ENCODE data around the gene TLR7.

TLR7 gene

DNA sequence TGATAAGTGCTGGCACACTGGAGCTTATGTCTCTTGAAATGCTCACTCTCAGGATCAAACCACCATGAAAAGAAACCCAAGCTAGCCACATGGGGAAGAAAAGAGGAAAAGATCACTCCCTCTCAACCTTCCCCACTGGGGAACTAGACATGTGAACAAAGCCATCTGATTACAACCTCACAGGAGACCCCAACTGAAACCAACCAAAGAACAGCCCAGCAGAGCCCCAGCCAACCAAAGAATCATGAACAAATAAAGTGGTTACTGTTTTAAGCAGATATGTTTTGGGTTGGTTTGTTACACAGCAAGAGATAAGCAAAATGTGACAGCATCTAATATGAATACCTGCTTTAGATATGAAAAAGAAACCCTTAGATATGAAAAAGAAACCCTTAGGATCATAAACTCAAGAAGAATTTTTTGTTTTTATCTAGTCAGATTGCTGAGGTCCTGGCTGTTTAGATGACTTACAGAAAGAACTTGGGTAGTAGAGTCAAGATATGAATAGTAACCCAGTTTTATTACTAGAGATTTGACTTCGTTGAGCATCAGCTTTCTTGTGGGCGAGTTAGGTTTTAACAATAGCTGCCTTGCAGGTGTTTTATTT, 23.7 kb upstream of the TLR7 start:
- H3K27me3 ChIP-seq, result no peaks in the 10 kb centered on the region
- no peak for DNase-seq
- TF ChIP-seq, protein P1, sequence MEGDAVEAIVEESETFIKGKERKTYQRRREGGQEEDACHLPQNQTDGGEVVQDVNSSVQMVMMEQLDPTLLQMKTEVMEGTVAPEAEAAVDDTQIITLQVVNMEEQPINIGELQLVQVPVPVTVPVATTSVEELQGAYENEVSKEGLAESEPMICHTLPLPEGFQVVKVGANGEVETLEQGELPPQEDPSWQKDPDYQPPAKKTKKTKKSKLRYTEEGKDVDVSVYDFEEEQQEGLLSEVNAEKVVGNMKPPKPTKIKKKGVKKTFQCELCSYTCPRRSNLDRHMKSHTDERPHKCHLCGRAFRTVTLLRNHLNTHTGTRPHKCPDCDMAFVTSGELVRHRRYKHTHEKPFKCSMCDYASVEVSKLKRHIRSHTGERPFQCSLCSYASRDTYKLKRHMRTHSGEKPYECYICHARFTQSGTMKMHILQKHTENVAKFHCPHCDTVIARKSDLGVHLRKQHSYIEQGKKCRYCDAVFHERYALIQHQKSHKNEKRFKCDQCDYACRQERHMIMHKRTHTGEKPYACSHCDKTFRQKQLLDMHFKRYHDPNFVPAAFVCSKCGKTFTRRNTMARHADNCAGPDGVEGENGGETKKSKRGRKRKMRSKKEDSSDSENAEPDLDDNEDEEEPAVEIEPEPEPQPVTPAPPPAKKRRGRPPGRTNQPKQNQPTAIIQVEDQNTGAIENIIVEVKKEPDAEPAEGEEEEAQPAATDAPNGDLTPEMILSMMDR (IDR thresholded peaks at IDR 0.05; ENCODE audit: low read depth, low read length), result no peak
- no peaks in the 10 kb centered on the region for H3K4me1 ChIP-seq
- H3K4me3 ChIP-seq (ENCODE audit: low read depth, low read length), result no peak overlapping the region
- H3K36me3 ChIP-seq, result no peaks in the 10 kb centered on the region
- no peaks in the 10 kb centered on the region for H3K9me3 ChIP-seq

DNA sequence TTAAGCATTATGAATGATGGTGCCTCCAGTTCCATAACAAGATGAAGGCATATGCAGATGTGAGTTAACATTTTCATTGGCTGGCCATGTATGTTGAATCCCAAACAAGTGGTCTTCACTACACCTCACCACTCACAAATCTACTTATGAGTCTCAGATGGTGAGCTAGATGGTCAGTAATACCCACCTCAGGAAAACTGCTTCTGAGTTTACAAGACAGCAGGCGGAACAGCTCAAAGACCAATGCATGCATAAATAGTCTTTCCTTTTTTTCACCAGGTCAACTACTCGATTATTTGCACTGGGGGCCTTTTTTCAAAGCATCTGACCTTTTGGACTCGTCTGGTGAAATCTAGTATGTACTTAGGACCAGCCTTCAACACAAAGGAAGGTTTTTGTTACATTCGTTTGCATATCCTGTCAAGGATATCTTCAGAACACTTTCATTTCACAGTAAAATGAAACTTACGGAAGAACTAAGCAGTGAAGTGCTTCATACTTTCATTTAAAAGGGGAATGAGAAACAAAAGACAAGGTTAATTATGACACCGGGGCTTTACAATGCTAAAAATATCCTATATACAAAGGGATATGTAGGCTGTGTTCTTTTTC, 23.1 kb upstream of the TLR7 start:
- H3K4me3 ChIP-seq (ENCODE audit: low read depth, low read length), result no peak overlapping the region
- no peaks in the 10 kb centered on the region for H3K36me3 ChIP-seq
- TF ChIP-seq, protein P1 (IDR thresholded peaks at IDR 0.05; ENCODE audit: low read depth, low read length), result no peak
- no peaks in the 10 kb centered on the region for H3K4me1 ChIP-seq
- H3K9me3 ChIP-seq, result no peaks in the 10 kb centered on the region
- no peaks in the 10 kb centered on the region for H3K27me3 ChIP-seq
- DNase-seq, result no peak

DNA sequence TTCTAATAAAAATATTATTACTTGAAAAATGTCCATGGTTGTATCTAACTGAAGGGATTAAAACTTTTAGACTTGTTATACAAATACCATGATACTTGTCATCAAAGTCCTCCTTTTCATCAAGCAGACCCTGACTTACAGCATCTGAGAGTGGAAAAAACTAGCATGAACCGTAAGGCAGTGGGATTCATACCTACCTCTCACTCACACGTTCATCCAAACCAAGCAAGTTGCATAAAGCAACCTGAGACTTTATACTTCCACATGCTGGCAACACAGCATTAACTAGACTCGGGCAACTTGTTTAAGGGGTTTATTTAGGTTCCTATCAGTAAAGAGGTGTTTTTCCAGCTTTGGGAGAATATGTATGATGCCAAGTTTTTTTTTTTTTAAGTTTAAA, 22.6 kb upstream of the TLR7 start:
- Histone ChIP-seq H3K27me3 (no peaks in the 10 kb centered on the region), H3K9me3 (no peaks in the 10 kb centered on the region), H3K4me1 (no peaks in the 10 kb centered on the region), H3K4me3 (ENCODE audit: low read depth, low read length) (no peak overlapping the region), H3K36me3 (no peaks in the 10 kb centered on the region)
- TF ChIP-seq, protein P1 (IDR thresholded peaks at IDR 0.05; ENCODE audit: low read depth, low read length), result no peak
- no peak for DNase-seq

DNA sequence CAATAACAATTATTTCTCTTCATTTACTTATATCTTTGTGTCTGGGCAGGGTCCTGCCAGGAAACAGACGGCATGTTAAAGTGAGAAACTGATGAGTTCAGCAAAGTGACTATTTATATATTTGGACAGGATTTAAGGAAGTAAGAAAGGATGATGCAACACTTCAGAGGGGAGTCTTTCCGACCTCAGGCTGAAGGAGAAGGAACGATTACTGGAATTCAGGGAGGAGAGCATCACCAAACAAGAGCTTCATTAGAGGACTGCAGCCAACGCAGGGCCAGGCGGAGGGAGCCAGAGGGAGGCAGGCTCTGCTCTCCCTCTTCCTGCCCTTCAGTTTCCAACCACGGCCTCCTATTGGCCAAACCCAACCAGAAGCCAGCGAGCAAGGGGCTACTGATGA, 1.5 kb upstream of the TLR7 start:
- no peaks in the 10 kb centered on the region for H3K4me1 ChIP-seq
- no peaks in the 10 kb centered on the region for H3K27me3 ChIP-seq
- DNase-seq, result peak; percentile 15

DNA sequence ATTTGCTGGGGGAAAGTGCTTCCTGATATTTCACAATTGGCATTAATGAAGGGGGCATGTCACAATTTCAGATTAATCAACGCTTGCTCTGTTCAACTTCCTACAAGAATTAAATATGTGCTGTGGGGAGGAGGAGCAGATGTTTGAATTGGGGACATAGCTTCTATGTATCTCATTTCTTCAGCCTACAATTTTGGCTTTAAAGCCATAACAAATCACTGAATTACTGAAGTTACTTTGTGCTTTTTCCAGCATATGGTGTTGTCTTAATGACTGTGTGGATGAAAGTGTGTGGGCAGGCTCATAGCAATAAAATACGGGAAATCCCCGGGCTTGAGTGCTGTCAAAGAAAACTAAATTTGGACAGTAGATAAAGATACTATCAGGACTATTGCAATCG, 813 bp downstream of the TLR7 start:
- H3K4me3 ChIP-seq (ENCODE audit: low read depth, low read length), result no peak overlapping the region
- no peak for DNase-seq
- H3K36me3 ChIP-seq, result no peaks in the 10 kb centered on the region
- TF ChIP-seq, protein P1 (IDR thresholded peaks at IDR 0.05; ENCODE audit: low read depth, low read length), result no peak
- no peaks in the 10 kb centered on the region for H3K27me3 ChIP-seq
- H3K4me1 ChIP-seq, result no peaks in the 10 kb centered on the region
- no peaks in the 10 kb centered on the region for H3K9me3 ChIP-seq

More for the DNA sequence above, 1.5 kb upstream of the TLR7 start:
- H3K4me3 ChIP-seq (ENCODE audit: low read depth, low read length), result no peak overlapping the region
- no peaks in the 10 kb centered on the region for H3K9me3 ChIP-seq
- TF ChIP-seq, protein P1 (IDR thresholded peaks at IDR 0.05; ENCODE audit: low read depth, low read length), result 0 out of 2 replicates have a peak, but pooled peaks have one; percentile 6
- H3K36me3 ChIP-seq, result no peaks in the 10 kb centered on the region

- Histone ChIP-seq H3K27me3 (no peaks in the 10 kb centered on the region), H3K36me3 (no peaks in the 10 kb centered on the region), H3K4me3 (ENCODE audit: low read depth, low read length) (no peak overlapping the region), H3K4me1 (no peaks in the 10 kb centered on the region), H3K9me3 (no peaks in the 10 kb centered on the region)
- DNase-seq, result no peak
- TF ChIP-seq, protein P1 (IDR thresholded peaks at IDR 0.05; ENCODE audit: low read depth, low read length), result no peak
Measured at GRCh38 chrX:12868747-12869146, 1.9 kb downstream of the TLR7 start.

All from BE2C (cell line).